ENCODE results near the gene RIT2. TPM values are rescaled to one million over a fixed set of nuclear protein-coding genes. Genes with fewer than 3 reads are reported as not detected.

Gene RIT2
- total RNA-seq, 1 donor from 2014 or later = not detected

DNA sequence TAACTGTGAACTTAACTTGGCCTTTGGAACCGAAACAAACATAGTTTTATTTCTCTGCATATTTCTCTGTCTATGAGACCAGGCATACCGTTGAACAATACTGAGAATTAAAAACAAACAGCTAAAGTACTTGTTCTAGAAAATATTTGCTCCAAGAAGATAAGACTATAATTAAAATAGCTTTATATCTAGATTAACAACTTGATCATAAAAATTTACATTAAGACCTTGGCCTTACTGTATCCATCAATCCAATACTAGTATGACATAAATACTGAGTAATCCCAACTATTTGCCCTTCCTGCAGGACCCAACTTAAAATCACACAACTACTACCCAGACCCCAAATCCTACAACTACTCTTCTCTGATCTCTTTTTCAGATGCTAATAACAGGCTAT lies 260.9 kb downstream of the RIT2 start:
- no peaks in the 10 kb centered on the region for H3K4me1 Mint-ChIP-seq (ENCODE audit: unreplicated experiment)
- no peak for DNase-seq (ENCODE audit: low spot score)
- no peaks in the 10 kb centered on the region for H3K27me3 Mint-ChIP-seq (ENCODE audit: unreplicated experiment)
- no peaks in the 10 kb centered on the region for H3K36me3 Mint-ChIP-seq (ENCODE audit: low read depth, unreplicated experiment)
- TF ChIP-seq, protein P1, sequence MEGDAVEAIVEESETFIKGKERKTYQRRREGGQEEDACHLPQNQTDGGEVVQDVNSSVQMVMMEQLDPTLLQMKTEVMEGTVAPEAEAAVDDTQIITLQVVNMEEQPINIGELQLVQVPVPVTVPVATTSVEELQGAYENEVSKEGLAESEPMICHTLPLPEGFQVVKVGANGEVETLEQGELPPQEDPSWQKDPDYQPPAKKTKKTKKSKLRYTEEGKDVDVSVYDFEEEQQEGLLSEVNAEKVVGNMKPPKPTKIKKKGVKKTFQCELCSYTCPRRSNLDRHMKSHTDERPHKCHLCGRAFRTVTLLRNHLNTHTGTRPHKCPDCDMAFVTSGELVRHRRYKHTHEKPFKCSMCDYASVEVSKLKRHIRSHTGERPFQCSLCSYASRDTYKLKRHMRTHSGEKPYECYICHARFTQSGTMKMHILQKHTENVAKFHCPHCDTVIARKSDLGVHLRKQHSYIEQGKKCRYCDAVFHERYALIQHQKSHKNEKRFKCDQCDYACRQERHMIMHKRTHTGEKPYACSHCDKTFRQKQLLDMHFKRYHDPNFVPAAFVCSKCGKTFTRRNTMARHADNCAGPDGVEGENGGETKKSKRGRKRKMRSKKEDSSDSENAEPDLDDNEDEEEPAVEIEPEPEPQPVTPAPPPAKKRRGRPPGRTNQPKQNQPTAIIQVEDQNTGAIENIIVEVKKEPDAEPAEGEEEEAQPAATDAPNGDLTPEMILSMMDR (IDR thresholded peaks at IDR 0.05; ENCODE audit: unreplicated experiment) = no peak
- H3K4me3 Mint-ChIP-seq (ENCODE audit: unreplicated experiment) = no peak overlapping the region
- no peak overlapping the region for H3K27ac Mint-ChIP-seq (ENCODE audit: unreplicated experiment)
- no peaks in the 10 kb centered on the region for H3K9me3 Mint-ChIP-seq (ENCODE audit: unreplicated experiment)

- TF ChIP-seq, protein P1 (IDR thresholded peaks at IDR 0.05; ENCODE audit: unreplicated experiment) = no peak
Measured at GRCh38 chr18:42850174-42851083, 265.1 kb downstream of the RIT2 start.

GRCh38 chr18:42839408-42839807 lies 276.1 kb downstream of the RIT2 start:
- peaks cover 8% of the 10 kb centered on the region for H3K9me3 Mint-ChIP-seq (ENCODE audit: unreplicated experiment)
- H3K27me3 Mint-ChIP-seq (ENCODE audit: unreplicated experiment) = no peaks in the 10 kb centered on the region
- TF ChIP-seq, protein P1 (IDR thresholded peaks at IDR 0.05; ENCODE audit: unreplicated experiment) = no peak
- H3K27ac Mint-ChIP-seq (ENCODE audit: unreplicated experiment) = no peak overlapping the region
- H3K36me3 Mint-ChIP-seq (ENCODE audit: low read depth, unreplicated experiment) = no peaks in the 10 kb centered on the region
- no peak for DNase-seq (ENCODE audit: low spot score)
- H3K4me1 Mint-ChIP-seq (ENCODE audit: unreplicated experiment) = no peaks in the 10 kb centered on the region
- no peak overlapping the region for H3K4me3 Mint-ChIP-seq (ENCODE audit: unreplicated experiment)

More at GRCh38 chr18:42850174-42851083, 265.1 kb downstream of the RIT2 start:
- no peak for DNase-seq (ENCODE audit: low spot score)
- H3K4me1 Mint-ChIP-seq (ENCODE audit: unreplicated experiment) = no peaks in the 10 kb centered on the region
- H3K27ac Mint-ChIP-seq (ENCODE audit: unreplicated experiment) = no peak overlapping the region
- no peaks in the 10 kb centered on the region for H3K27me3 Mint-ChIP-seq (ENCODE audit: unreplicated experiment)
- no peaks in the 10 kb centered on the region for H3K9me3 Mint-ChIP-seq (ENCODE audit: unreplicated experiment)
- H3K36me3 Mint-ChIP-seq (ENCODE audit: low read depth, unreplicated experiment) = no peaks in the 10 kb centered on the region
- no peak overlapping the region for H3K4me3 Mint-ChIP-seq (ENCODE audit: unreplicated experiment)

DNA sequence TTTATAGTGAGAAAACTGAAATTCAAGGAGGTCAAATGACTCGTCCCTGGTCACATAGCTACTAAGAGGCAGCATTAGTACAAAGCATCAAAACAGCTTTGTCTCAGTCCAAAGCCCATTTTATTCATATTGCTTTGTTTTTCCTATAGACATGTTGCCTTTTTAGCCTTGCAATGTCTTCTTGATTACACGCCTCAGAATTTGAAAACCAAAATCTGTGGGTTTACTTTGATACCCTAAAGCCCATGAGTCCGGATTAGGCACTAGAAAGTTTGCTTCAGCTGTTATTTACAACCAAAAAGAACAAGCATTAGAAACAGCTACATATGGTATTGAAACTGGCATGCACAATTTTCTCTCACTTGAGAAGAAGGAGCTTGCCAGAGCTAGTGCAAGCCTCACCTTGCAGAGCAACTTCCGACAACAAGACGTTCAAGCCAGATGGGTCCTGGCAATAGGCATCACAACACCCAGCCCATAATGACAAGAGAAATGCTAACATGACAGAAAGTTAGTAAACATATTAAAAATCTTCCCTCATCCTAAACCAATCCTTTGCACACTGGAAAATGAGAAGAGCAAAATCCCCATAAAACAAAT lies 276.8 kb downstream of the RIT2 start:
- Mint-ChIP-seq H3K4me1 (ENCODE audit: unreplicated experiment) (no peaks in the 10 kb centered on the region), H3K27ac (ENCODE audit: unreplicated experiment) (no peak overlapping the region)

More for the DNA sequence above, 276.8 kb downstream of the RIT2 start:
- Mint-ChIP-seq H3K36me3 (ENCODE audit: low read depth, unreplicated experiment) (no peaks in the 10 kb centered on the region), H3K27me3 (ENCODE audit: unreplicated experiment) (no peaks in the 10 kb centered on the region), H3K9me3 (ENCODE audit: unreplicated experiment) (peaks cover 8% of the 10 kb centered on the region), H3K4me3 (ENCODE audit: unreplicated experiment) (no peak overlapping the region)
- no peak for DNase-seq (ENCODE audit: low spot score)
- TF ChIP-seq, protein P1 (IDR thresholded peaks at IDR 0.05; ENCODE audit: unreplicated experiment) = no peak
